ENCODE data around the gene FAAP20. TPM values are rescaled to one million over a fixed set of nuclear protein-coding genes. Genes with fewer than 3 reads are reported as not detected.
"Not testable (repeated sequence)": the region's sequence is repeated elsewhere in the genome, so short reads cannot be mapped to it uniquely, and the experiment has no call there.

Gene FAAP20
- total and polyA plus RNA-seq, 12 donors: 2.7 to 185 (median 62.0) TPM

GRCh38 chr1:2151252-2151651 lies 43.3 kb downstream of the FAAP20 start:
- Histone ChIP-seq H3K4me3 (no peak overlapping the region), H3K9me3 (replicated peaks in 1 of 3) (no peaks in the 10 kb centered on the region), H3K36me3 (replicated peaks in 1 of 2) (peaks cover 0 to 16% of the 10 kb centered on the region in 2 donors), H3K27me3 (no peaks in the 10 kb centered on the region), H3K27ac (no peak overlapping the region), H3K4me1 (replicated peaks in 1 of 2) (no peaks in the 10 kb centered on the region)
- TF ChIP-seq CTCF (IDR thresholded peaks at IDR 0.05): no peak
- no peak for DNase-seq
- intact Hi-C loops (cut with DNase I): no loop called here
- WGBS, 4 donors: 68 to 74% (median 71%) methylated on average over 10 of the region's 10 CpGs

GRCh38 chr1:2150801-2151200 lies 43.8 kb downstream of the FAAP20 start:
- H3K36me3 ChIP-seq (replicated peaks in 1 of 2): peaks cover 0 to 21% of the 10 kb centered on the region in 2 donors
- no peaks in the 10 kb centered on the region for H3K9me3 ChIP-seq (replicated peaks in 1 of 3)
- no peaks in the 10 kb centered on the region for H3K4me1 ChIP-seq (replicated peaks in 1 of 2)
- DNase-seq: no peak
- intact Hi-C loops (cut with DNase I): no loop called here
- no peak overlapping the region for H3K4me3 ChIP-seq
- no peaks in the 10 kb centered on the region for H3K27me3 ChIP-seq
- no peak overlapping the region for H3K27ac ChIP-seq
- TF ChIP-seq POLR2A (IDR thresholded peaks at IDR 0.05) (no peak), CTCF (IDR thresholded peaks at IDR 0.05) (no peak)
- WGBS, 4 donors: 78 to 90% (median 85%) methylated on average over 19 of the region's 19 CpGs

- peak overlapping the region in 1 of 5 donors; percentile 57 for H3K27ac ChIP-seq
- intact Hi-C loops (cut with DNase I): no loop called here
- peaks cover 0 to 22% of the 10 kb centered on the region in 2 donors for H3K36me3 ChIP-seq (replicated peaks in 1 of 2)
- peak in 2 of 7 donors; percentile 48 to 72 for DNase-seq
- H3K27me3 ChIP-seq: no peaks in the 10 kb centered on the region
- H3K9me3 ChIP-seq (replicated peaks in 1 of 3): no peaks in the 10 kb centered on the region
- no peak for TF ChIP-seq POLR2A (IDR thresholded peaks at IDR 0.05)
- no peak for TF ChIP-seq CTCF (IDR thresholded peaks at IDR 0.05)
- H3K4me3 ChIP-seq: no peak overlapping the region
- 55 to 77% (median 70%) methylated on average over 14 of the region's 14 CpGs for WGBS, 4 donors
- no peaks in the 10 kb centered on the region for H3K4me1 ChIP-seq (replicated peaks in 1 of 2)
These were observed 45.9 kb downstream of the FAAP20 start for GRCh38 chr1:2148691-2149090.

GRCh38 chr1:2147869-2148268 lies 46.7 kb downstream of the FAAP20 start:
- H3K36me3 ChIP-seq (replicated peaks in 1 of 2): peaks cover 0 to 15% of the 10 kb centered on the region in 2 donors
- H3K9me3 ChIP-seq (replicated peaks in 1 of 3); H3K4me3 ChIP-seq; H3K4me1 ChIP-seq (replicated peaks in 1 of 2); intact Hi-C loops (cut with DNase I); H3K27me3 ChIP-seq; H3K27ac ChIP-seq; DNase-seq: not testable (repeated sequence)
- WGBS, 4 donors: 94 to 95% (median 95%) methylated on average over 5 of the region's 5 CpGs

GRCh38 chr1:2146836-2147517 lies 47.6 kb downstream of the FAAP20 start:
- no peak for DNase-seq
- Histone ChIP-seq H3K4me3 (no peak overlapping the region), H3K4me1 (replicated peaks in 1 of 2) (no peaks in the 10 kb centered on the region), H3K27me3 (no peaks in the 10 kb centered on the region), H3K36me3 (replicated peaks in 1 of 2) (peaks cover 0 to 10% of the 10 kb centered on the region in 2 donors), H3K9me3 (replicated peaks in 1 of 3) (no peaks in the 10 kb centered on the region), H3K27ac (no peak overlapping the region)
- TF ChIP-seq CTCF (IDR thresholded peaks at IDR 0.05): no peak
- TF ChIP-seq POLR2A (IDR thresholded peaks at IDR 0.05): no peak
- 88 to 94% (median 89%) methylated on average over 11 of the region's 11 CpGs for WGBS, 4 donors
- intact Hi-C loops (cut with DNase I): no loop called here
